ENCODE measurements around the gene HOXA9.

GRCh38 chr7:27183682-27184336 is 18.5 kb upstream of the HOXA9 start:
- TF ChIP-seq EP300 (IDR thresholded peaks at IDR 0.05) (no peak), CTCF (IDR thresholded peaks at IDR 0.05) (no peak)
